OCI-LY1 (cell line): ENCODE data around the gene DCLRE1A.

ENCODE experiments used
- H2AFZ ChIP-seq: fragments of 200-600 bp; sonication (generic), shearing (Covaris generic); 2 replicates; pipeline ENCODE4 v1.6.0; 2014; ENCODE audit warnings: antibody characterized with exemption, mild to moderate bottlenecking, low read length
- H3F3A ChIP-seq: fragments of 200-600 bp; sonication (generic), shearing (Covaris generic); 2 replicates; pipeline ENCODE4 v1.6.0; 2014; ENCODE audit warnings: mild to moderate bottlenecking, antibody characterized with exemption, low read length, moderate library complexity; ENCODE audit not compliant: insufficient read depth
- H3K27ac ChIP-seq: fragments of 200-600 bp; sonication (generic); 2 replicates; pipeline ENCODE4 v1.5.1; 2014; ENCODE audit warnings: low read length, mixed run types, mild to moderate bottlenecking, low read depth; ENCODE audit not compliant: poor library complexity, severe bottlenecking
- H3K27me3 ChIP-seq: fragments of 200-600 bp; sonication (generic); 2 replicates; pipeline ENCODE4 v1.6.0; 2014; ENCODE audit warnings: antibody characterized with exemption, mild to moderate bottlenecking, low read length, moderate library complexity; ENCODE audit not compliant: insufficient read depth
- H3K36me3 ChIP-seq: fragments of 200-600 bp; sonication (generic); 2 replicates; pipeline ENCODE4 v1.6.1; 2014; ENCODE audit warnings: mild to moderate bottlenecking, antibody characterized with exemption, low read length, moderate library complexity, mixed read lengths; ENCODE audit not compliant: insufficient read depth
- H3K4me1 ChIP-seq: fragments of 200-600 bp; sonication (generic); 2 replicates; pipeline ENCODE4 v1.5.1; 2014; ENCODE audit warnings: mild to moderate bottlenecking, low read length, moderate library complexity; ENCODE audit not compliant: insufficient read depth, severe bottlenecking
- H3K4me2 ChIP-seq: fragments of 200-600 bp; sonication (generic), shearing (Covaris generic); 2 replicates; pipeline ENCODE4 v1.6.1; 2014; ENCODE audit warnings: low read length
- H3K4me3 ChIP-seq: fragments of 200-600 bp; sonication (generic); 2 replicates; pipeline ENCODE4 v1.5.1; 2014; ENCODE audit warnings: low read length, low read depth, mild to moderate bottlenecking, mixed read lengths; ENCODE audit not compliant: poor library complexity, severe bottlenecking
- H3K79me2 ChIP-seq: fragments of 200-600 bp; shearing (Covaris generic); 2 replicates; pipeline ENCODE4 v1.6.1; 2016; ENCODE audit warnings: mixed run types, low read length, mixed read lengths; ENCODE audit not compliant: insufficient read depth
- H3K9ac ChIP-seq: fragments of 200-600 bp; sonication (generic), shearing (Covaris generic); 2 replicates; pipeline ENCODE4 v1.6.1; 2014; ENCODE audit warnings: mild to moderate bottlenecking, low read length, mixed read lengths
- H3K9me2 ChIP-seq: fragments of 200-600 bp; sonication (generic), shearing (Covaris generic); 2 replicates; pipeline ENCODE4 v1.6.1; 2014; ENCODE audit warnings: low read depth, mild to moderate bottlenecking, low read length, mixed read lengths
- H3K9me3 ChIP-seq: fragments of 200-600 bp; shearing (Covaris generic); 2 replicates; pipeline ENCODE4 v1.6.1; 2014; ENCODE audit warnings: low read length, mixed read lengths
- H4K20me1 ChIP-seq: fragments of 200-600 bp; sonication (generic), shearing (Covaris generic); 2 replicates; pipeline ENCODE4 v1.6.0; 2016; ENCODE audit warnings: mild to moderate bottlenecking, low read length; ENCODE audit not compliant: insufficient read depth
- EZH2 ChIP-seq: fragments of 200-600 bp; sonication (generic), shearing (Covaris generic); IDR thresholded peaks from 2 replicates; pipeline ENCODE4 v1.8.0; 2017; ENCODE audit warnings: borderline replicate concordance, mixed run types, mild to moderate bottlenecking, antibody characterized with exemption, low read length, moderate library complexity, mixed read lengths
- TF ChIP-seq, protein P1 (sequence below): fragments of 200-600 bp; sonication (generic), shearing (Covaris generic); IDR thresholded peaks from 2 replicates; pipeline ENCODE4 v1.5.1; 2017; ENCODE audit warnings: mild to moderate bottlenecking, antibody characterized with exemption, low read length, moderate library complexity, mixed read lengths

Gene DCLRE1A

DNA sequence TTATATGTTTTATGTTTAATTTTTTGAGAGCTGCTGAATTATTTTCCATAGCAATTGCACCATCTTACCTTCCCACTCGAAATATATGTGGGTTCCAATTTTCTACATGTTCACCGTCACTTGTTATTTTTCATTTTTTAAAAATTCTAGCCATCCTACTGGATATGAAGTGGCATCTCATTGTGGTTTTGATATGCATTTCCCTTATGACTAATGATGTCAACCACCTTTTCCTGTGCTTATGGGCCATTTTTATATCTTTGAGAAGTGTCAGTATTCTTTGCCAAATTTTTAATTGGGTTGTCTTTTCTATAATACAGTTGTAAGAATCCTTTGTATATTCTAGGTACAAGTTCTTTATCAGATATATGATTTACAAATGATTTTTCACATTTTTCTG lies 28.4 kb upstream of the DCLRE1A start:
- no peak overlapping the region for H3K4me2 ChIP-seq
- H3K27me3 ChIP-seq, result no peaks in the 10 kb centered on the region
- no peaks in the 10 kb centered on the region for H3F3A ChIP-seq
- no peak for TF ChIP-seq EZH2
- TF ChIP-seq, protein P1, sequence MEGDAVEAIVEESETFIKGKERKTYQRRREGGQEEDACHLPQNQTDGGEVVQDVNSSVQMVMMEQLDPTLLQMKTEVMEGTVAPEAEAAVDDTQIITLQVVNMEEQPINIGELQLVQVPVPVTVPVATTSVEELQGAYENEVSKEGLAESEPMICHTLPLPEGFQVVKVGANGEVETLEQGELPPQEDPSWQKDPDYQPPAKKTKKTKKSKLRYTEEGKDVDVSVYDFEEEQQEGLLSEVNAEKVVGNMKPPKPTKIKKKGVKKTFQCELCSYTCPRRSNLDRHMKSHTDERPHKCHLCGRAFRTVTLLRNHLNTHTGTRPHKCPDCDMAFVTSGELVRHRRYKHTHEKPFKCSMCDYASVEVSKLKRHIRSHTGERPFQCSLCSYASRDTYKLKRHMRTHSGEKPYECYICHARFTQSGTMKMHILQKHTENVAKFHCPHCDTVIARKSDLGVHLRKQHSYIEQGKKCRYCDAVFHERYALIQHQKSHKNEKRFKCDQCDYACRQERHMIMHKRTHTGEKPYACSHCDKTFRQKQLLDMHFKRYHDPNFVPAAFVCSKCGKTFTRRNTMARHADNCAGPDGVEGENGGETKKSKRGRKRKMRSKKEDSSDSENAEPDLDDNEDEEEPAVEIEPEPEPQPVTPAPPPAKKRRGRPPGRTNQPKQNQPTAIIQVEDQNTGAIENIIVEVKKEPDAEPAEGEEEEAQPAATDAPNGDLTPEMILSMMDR, result no peak
- 0 out of 2 replicates have a peak, but pooled peaks cover 3% of the 10 kb centered on the region for H3K9me3 ChIP-seq
- no peaks in the 10 kb centered on the region for H3K79me2 ChIP-seq
- H4K20me1 ChIP-seq, result no peaks in the 10 kb centered on the region
- no peak overlapping the region for H3K4me3 ChIP-seq
- H3K4me1 ChIP-seq, result no peaks in the 10 kb centered on the region
- no peak overlapping the region for H3K9ac ChIP-seq
- no peak overlapping the region for H2AFZ ChIP-seq
- H3K9me2 ChIP-seq, result no peaks in the 10 kb centered on the region
- H3K36me3 ChIP-seq, result peaks cover 62% of the 10 kb centered on the region
- H3K27ac ChIP-seq, result no peak overlapping the region

DNA sequence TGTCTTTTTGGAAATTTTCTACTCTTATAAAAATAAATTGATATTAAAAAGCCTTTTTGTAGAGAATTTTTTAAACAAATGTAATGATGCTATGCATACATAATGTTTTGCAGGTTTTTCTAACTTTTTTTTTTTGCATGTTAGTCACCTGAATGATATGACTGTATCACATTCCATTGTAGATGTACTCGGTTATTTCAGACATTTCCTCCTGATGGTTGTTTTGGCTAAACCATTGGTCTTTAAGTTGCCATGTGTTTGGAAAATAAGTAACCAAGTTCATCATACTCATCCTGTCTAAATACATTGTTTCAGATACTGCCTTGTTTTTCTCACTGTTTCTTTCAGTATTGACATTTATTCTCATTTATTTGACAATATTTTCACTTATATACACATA lies 26.4 kb upstream of the DCLRE1A start:
- Histone ChIP-seq H3K4me3 (no peak overlapping the region), H3K36me3 (peaks cover 45% of the 10 kb centered on the region), H2AFZ (no peak overlapping the region), H3K9ac (no peak overlapping the region), H3K27me3 (no peaks in the 10 kb centered on the region), H3K79me2 (no peaks in the 10 kb centered on the region; the same call in 1 of the 2 replicates), H3K4me1 (no peaks in the 10 kb centered on the region), H4K20me1 (no peaks in the 10 kb centered on the region), H3K27ac (no peak overlapping the region), H3F3A (no peaks in the 10 kb centered on the region), H3K9me3 (0 out of 2 replicates have a peak, but pooled peaks cover 3% of the 10 kb centered on the region), H3K4me2 (no peak overlapping the region), H3K9me2 (no peaks in the 10 kb centered on the region)
- TF ChIP-seq, protein P1, result no peak
- TF ChIP-seq EZH2, result no peak

DNA sequence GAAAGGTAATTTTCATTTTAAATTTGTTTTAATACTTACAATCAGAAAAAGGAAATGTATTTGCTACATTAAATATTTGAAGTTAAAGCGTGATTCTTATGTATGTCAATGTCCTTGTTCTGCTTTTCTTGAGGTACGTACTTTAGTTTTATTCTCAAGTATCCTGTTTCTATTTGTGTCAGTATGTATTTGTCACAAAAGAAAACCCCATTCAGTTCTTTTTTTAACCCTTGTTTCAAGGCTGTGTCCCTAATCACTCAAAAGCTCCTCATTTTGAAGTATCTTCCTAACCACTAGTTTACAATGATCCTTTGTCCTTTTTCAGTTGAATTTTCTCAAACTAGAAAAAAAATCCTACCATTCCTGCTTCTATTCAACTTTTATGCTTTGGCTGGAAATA lies 25.8 kb upstream of the DCLRE1A start:
- Histone ChIP-seq H3F3A (no peaks in the 10 kb centered on the region), H3K9me2 (no peaks in the 10 kb centered on the region), H2AFZ (no peak overlapping the region), H3K4me3 (no peak overlapping the region), H3K4me1 (no peaks in the 10 kb centered on the region), H3K27ac (no peak overlapping the region), H3K9ac (no peak overlapping the region), H3K36me3 (peaks cover 39% of the 10 kb centered on the region), H3K27me3 (no peaks in the 10 kb centered on the region), H3K79me2 (peaks cover under 1% of the 10 kb centered on the region), H3K4me2 (no peak overlapping the region), H4K20me1 (no peaks in the 10 kb centered on the region), H3K9me3 (0 out of 2 replicates have a peak, but pooled peaks cover 3% of the 10 kb centered on the region)
- no peak for TF ChIP-seq EZH2
- TF ChIP-seq, protein P1, result no peak
